GM12872 (cell line): Measurements from ENCODE around the gene CDCA7.

Experiments used
- CTCF ChIP-seq: IDR thresholded peaks from 3 replicates; pipeline ENCODE4 v1.5.1; 2011; ENCODE audit warnings: low read depth, mild to moderate bottlenecking, low read length, moderate library complexity; ENCODE audit not compliant: insufficient read depth

Gene CDCA7

GRCh38 chr2:173354582-173355131 lies at the start of gene CDCA7:
Gene CDCA7 (plus strand): TSS chr2:173354872. CDS start chr2:173354964, 92 bp downstream.
- TF ChIP-seq CTCF: no peak

- no peak for TF ChIP-seq CTCF
Measured at GRCh38 chr2:173305303-173305702, 49.4 kb upstream of the CDCA7 start.

- no peak for TF ChIP-seq CTCF
Measured at GRCh38 chr2:173307293-173307692, 47.4 kb upstream of the CDCA7 start.

GRCh38 chr2:173311844-173312606 lies 42.6 kb upstream of the CDCA7 start:
- TF ChIP-seq CTCF: no peak

- TF ChIP-seq CTCF: no peak
Measured at GRCh38 chr2:173323371-173323770, 31.3 kb upstream of the CDCA7 start.

- TF ChIP-seq CTCF: no peak
Measured at GRCh38 chr2:173326806-173327205, 27.9 kb upstream of the CDCA7 start.

GRCh38 chr2:173327421-173327820 lies 27.3 kb upstream of the CDCA7 start:
- no peak for TF ChIP-seq CTCF
